K562 (cell line): ENCODE results near the gene SOCS3. TPM values are rescaled to one million over a fixed set of nuclear protein-coding genes. Genes with fewer than 3 reads are reported as not detected.
A peak's percentile ranks its signal among the peaks of the same experiment; 100 is the strongest.

ENCODE experiments used
- CEBPG ChIP-seq, 3 experiments: fragments of 200-800 bp in 1 of 3; sonication (Bioruptor generic) in 1 of 3; sonication (generic) in 1 of 3; formaldehyde crosslinking in 1 of 3; IDR thresholded peaks in 2 of 3; conservative IDR thresholded peaks in 1 of 3; 2 replicates each; pipeline versions ENCODE4 v1.6.1 to v1.8.0; 2016 to 2022; ENCODE audit warnings: missing compliant biosample characterization in 2 of 3, missing genetic modification characterization in 2 of 3, mild to moderate bottlenecking in 1 of 3, missing genetic modification reagents in 1 of 3
- ERF ChIP-seq: fragments of 450-650 bp; formaldehyde crosslinking; IDR thresholded peaks from 2 replicates; pipeline ENCODE4 v1.4.0; 2020; ENCODE audit warnings: mild to moderate bottlenecking, mixed read lengths
- ETS2 ChIP-seq: IDR thresholded peaks from 2 replicates; pipeline ENCODE4 v1.6.1; 2016; ENCODE audit warnings: borderline replicate concordance, missing genetic modification characterization, mild to moderate bottlenecking, moderate library complexity, missing compliant biosample characterization; ENCODE audit not compliant: poor library complexity, severe bottlenecking
- EZH2 ChIP-seq: IDR thresholded peaks from 2 replicates; pipeline ENCODE4 v1.6.1; 2012; ENCODE audit warnings: low read depth, mild to moderate bottlenecking, inconsistent platforms, low read length, borderline replicate concordance
- FIP1L1 ChIP-seq: fragments of 200-400 bp; formaldehyde crosslinking; IDR thresholded peaks from 2 replicates; pipeline ENCODE4 v1.6.1; 2018; ENCODE audit warnings: mild to moderate bottlenecking, low read depth, low read length; ENCODE audit not compliant: poor library complexity, severe bottlenecking
- GTF2A2 ChIP-seq: IDR thresholded peaks from 2 replicates; pipeline ENCODE4 v1.6.1; 2016; ENCODE audit warnings: mild to moderate bottlenecking, missing genetic modification characterization, missing compliant biosample characterization
- MCM2 ChIP-seq: fragments of 450-650 bp; IDR thresholded peaks from 2 replicates; pipeline ENCODE4 v1.6.1; 2017; ENCODE audit warnings: low read depth, mild to moderate bottlenecking
- MCM7 ChIP-seq, 2 experiments: fragments of 450-650 bp; IDR thresholded peaks; 2 replicates each; pipeline ENCODE4 v1.6.1; 2016 to 2018
- MXI1 ChIP-seq: IDR thresholded peaks from 2 replicates; pipeline ENCODE4 v1.6.1; 2011; ENCODE audit warnings: low read depth, mild to moderate bottlenecking, improper control_type of control experiment, low read length
- NFE2 ChIP-seq: IDR thresholded peaks from 2 replicates; pipeline ENCODE4 v1.6.1; 2014; ENCODE audit warnings: antibody characterized with exemption, low read depth
- POLR2H ChIP-seq: IDR thresholded peaks from 2 replicates; pipeline ENCODE4 v1.6.1; 2016; ENCODE audit warnings: missing genetic modification characterization, low read depth, mild to moderate bottlenecking, control low read depth, missing compliant biosample characterization, moderate library complexity
- POLR3G ChIP-seq: IDR thresholded peaks from 2 replicates; pipeline ENCODE4 v1.6.1; 2011; ENCODE audit not compliant: insufficient read length, insufficient replicate concordance; ENCODE audit errors: extremely low read depth
- SLC30A9 ChIP-seq: fragments of 250-450 bp; sonication (Bioruptor Pico); IDR thresholded peaks from 2 replicates; pipeline ENCODE4 v1.8.0; 2022; ENCODE audit warnings: mild to moderate bottlenecking, moderate library complexity
- SOX6 ChIP-seq: fragments of 450-650 bp; IDR thresholded peaks from 2 replicates; pipeline ENCODE4 v1.6.1; 2014; ENCODE audit warnings: mild to moderate bottlenecking
- TAF1 ChIP-seq: IDR thresholded peaks from 2 replicates; pipeline ENCODE4 v1.6.1; 2011; ENCODE audit warnings: mild to moderate bottlenecking, low read length, moderate library complexity; ENCODE audit not compliant: insufficient read depth, control insufficient read depth, severe bottlenecking; ENCODE audit errors: extremely low read depth
- TGIF2 ChIP-seq: sonication (generic); formaldehyde crosslinking; IDR thresholded peaks from 2 replicates; pipeline ENCODE4 v1.8.1; 2022; ENCODE audit warnings: mild to moderate bottlenecking, missing genetic modification reagents, moderate library complexity
- ZNF253 ChIP-seq: fragments of 250-450 bp; sonication (Bioruptor Pico); conservative IDR thresholded peaks from 2 replicates; pipeline ENCODE4 v1.6.1; 2021; ENCODE audit warnings: mild to moderate bottlenecking
- polyA plus RNA-seq, 8 experiments: library from polyadenylated mRNA; depleted of rRNA in 4 of 8; stranded (reverse) in 5 of 8; unstranded in 3 of 8; fragments of >200 nt; fragmentation: Nextera tagmentation in 2 of 8; fragmentation: Illumina TruSeq in 1 of 8; extraction: Ambion mirVana in 2 of 8; extraction: Trizol in 1 of 8; gene quantifications; 2 replicates each; pipeline versions ENCODE4 v1.2.1 to v1.2.3, GENCODE V29; 2011 to 2014; ENCODE audit warnings: inconsistent platforms in 1 of 8, missing spikeins in 1 of 8
- total RNA-seq, 7 experiments: library from RNA; depleted of rRNA in 6 of 7; stranded (reverse); fragments of >200 nt in 6 of 7; fragmentation: Illumina TruSeq in 2 of 7; extraction: Trizol in 2 of 7; gene quantifications; 2 replicates each; pipeline versions ENCODE4 v1.2.1 to v1.2.3, GENCODE V29; 2011 to 2021; ENCODE audit warnings: low replicate concordance in 1 of 7
- TF ChIP-seq, protein P1 (sequence below), 2 experiments: fragments of 450-650 bp in 1 of 2; sonication (generic) in 1 of 2; formaldehyde crosslinking in 1 of 2; IDR thresholded peaks; 2 replicates each; pipeline versions ENCODE4 v1.7.1 to v1.9.0; 2016 to 2022; ENCODE audit warnings: inconsistent platforms in 1 of 2, mild to moderate bottlenecking in 1 of 2, missing genetic modification reagents in 1 of 2
- TF ChIP-seq, protein P2 (sequence below), 2 experiments: fragments of 450-650 bp in 1 of 2; sonication (generic) in 1 of 2; formaldehyde crosslinking; conservative IDR thresholded peaks; 2 replicates each; pipeline versions ENCODE4 v1.4.0 to v1.8.1; 2020 to 2022; ENCODE audit warnings: mild to moderate bottlenecking in 1 of 2, missing genetic modification reagents in 1 of 2

Gene SOCS3
- total and polyA plus RNA-seq, 9 of the 15 experiments (the other 6 are each of a cell fraction or from before 2014, with no cell fraction given) = 0.56 to 38.9 (median 13.7) TPM

GRCh38 chr17:78359997-78360370 is at the start of gene SOCS3 (continued):
- TF ChIP-seq, protein P1, sequence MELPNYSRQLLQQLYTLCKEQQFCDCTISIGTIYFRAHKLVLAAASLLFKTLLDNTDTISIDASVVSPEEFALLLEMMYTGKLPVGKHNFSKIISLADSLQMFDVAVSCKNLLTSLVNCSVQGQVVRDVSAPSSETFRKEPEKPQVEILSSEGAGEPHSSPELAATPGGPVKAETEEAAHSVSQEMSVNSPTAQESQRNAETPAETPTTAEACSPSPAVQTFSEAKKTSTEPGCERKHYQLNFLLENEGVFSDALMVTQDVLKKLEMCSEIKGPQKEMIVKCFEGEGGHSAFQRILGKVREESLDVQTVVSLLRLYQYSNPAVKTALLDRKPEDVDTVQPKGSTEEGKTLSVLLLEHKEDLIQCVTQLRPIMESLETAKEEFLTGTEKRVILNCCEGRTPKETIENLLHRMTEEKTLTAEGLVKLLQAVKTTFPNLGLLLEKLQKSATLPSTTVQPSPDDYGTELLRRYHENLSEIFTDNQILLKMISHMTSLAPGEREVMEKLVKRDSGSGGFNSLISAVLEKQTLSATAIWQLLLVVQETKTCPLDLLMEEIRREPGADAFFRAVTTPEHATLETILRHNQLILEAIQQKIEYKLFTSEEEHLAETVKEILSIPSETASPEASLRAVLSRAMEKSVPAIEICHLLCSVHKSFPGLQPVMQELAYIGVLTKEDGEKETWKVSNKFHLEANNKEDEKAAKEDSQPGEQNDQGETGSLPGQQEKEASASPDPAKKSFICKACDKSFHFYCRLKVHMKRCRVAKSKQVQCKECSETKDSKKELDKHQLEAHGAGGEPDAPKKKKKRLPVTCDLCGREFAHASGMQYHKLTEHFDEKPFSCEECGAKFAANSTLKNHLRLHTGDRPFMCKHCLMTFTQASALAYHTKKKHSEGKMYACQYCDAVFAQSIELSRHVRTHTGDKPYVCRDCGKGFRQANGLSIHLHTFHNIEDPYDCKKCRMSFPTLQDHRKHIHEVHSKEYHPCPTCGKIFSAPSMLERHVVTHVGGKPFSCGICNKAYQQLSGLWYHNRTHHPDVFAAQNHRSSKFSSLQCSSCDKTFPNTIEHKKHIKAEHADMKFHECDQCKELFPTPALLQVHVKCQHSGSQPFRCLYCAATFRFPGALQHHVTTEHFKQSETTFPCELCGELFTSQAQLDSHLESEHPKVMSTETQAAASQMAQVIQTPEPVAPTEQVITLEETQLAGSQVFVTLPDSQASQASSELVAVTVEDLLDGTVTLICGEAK (IDR thresholded peaks at IDR 0.05) = no peak
- TF ChIP-seq, protein P1 (CRISPR knock-in tag; IDR thresholded peaks at IDR 0.05) = no peak
- TF ChIP-seq SLC30A9 (CRISPR knock-in tag) = no peak
- no peak for TF ChIP-seq MCM2
- TF ChIP-seq NFE2 = peak; percentile 63
- TF ChIP-seq FIP1L1 = peak; percentile 37
- TF ChIP-seq POLR3G = no peak
- TF ChIP-seq EZH2 = no peak
- TF ChIP-seq MCM7 (IDR thresholded peaks at IDR 0.05) = no peak
- no peak for TF ChIP-seq MXI1
- no peak for TF ChIP-seq ETS2
- 0 out of 2 replicates have a peak, but pooled peaks have one; percentile 25 for TF ChIP-seq ERF (CRISPR knock-in tag)
- TF ChIP-seq CEBPG (CRISPR knock-in tag; IDR thresholded peaks at IDR 0.05) = no peak
- no peak for TF ChIP-seq CEBPG (tag; conservative IDR thresholded peaks at IDR 0.05 in 1 of 2, IDR thresholded peaks at IDR 0.05 in 1 of 2)
- no peak for TF ChIP-seq ZNF253
- TF ChIP-seq GTF2A2 = peak; percentile 87; the same call in 1 of the 2 replicates
- TF ChIP-seq TGIF2 (CRISPR knock-in tag) = no peak
- TF ChIP-seq, protein P2, sequence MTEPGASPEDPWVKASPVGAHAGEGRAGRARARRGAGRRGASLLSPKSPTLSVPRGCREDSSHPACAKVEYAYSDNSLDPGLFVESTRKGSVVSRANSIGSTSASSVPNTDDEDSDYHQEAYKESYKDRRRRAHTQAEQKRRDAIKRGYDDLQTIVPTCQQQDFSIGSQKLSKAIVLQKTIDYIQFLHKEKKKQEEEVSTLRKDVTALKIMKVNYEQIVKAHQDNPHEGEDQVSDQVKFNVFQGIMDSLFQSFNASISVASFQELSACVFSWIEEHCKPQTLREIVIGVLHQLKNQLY (CRISPR knock-in tag; conservative IDR thresholded peaks at IDR 0.05) = no peak
- TF ChIP-seq POLR2H (tag) = peak; percentile 97
- peak; percentile 87 for TF ChIP-seq TAF1
- peak; percentile 63; the same call in 1 of the 2 replicates for TF ChIP-seq SOX6
- TF ChIP-seq, all 486 proteins: peak for 75
